H54 (cell line): ENCODE measurements around the gene STIP1.

Experiments
- DNase-seq: peaks from one replicate; pipeline ENCODE4 v3.0.0; 2011; ENCODE audit warnings: low spot score, mixed read lengths; ENCODE audit not compliant: insufficient read length
- FAIRE-seq: peaks from 3 replicates; lab custom pipeline; 2011; peaks lifted over from hg19 to GRCh38; lab: Jason Lieb, UNC
- POLR2A ChIP-seq: IDR thresholded peaks from 2 replicates; pipeline ENCODE4 v1.6.1; 2011; ENCODE audit warnings: low read depth, mild to moderate bottlenecking, low read length

Gene STIP1

DNA sequence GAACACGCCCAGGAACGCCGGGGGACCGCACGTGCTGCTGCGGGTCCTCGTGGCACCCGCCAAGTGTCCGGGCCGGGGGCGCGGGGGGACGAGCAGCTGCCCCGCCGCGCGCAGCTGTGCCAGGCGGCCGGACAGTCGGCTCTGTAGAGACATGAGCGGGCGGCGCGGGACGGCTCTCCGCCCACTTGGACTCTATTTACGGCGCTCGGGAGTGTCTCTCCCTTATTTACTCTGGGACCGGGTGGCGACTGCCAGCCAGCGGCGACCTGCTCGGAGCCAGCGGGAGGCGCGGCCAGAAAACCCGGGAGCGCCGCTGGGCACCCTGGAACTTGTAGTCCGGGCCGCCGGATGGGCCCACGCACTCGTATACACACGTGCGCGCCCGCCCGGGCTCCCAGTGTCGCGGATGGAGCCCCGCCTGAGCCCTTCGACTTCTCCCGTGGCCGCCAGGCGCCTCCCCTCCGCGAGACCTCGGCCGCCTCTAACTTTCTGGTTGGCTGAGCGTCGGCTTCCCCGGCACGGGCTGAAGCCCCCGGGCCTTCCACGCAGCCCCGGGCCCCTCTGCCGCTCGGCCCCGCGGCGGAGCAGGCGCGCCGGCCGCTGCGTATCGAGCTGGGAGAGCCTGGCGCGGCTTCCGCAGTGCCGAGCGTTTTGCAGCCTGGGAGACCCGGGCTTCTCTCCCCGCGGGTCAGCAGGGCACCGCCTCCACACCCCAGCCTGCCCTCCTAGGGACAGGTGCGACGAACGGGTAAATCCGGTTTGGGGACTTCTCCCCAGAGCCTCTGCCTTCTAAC lies 19.9 kb upstream of the STIP1 start, which contains the start of gene MACROD1:
Gene MACROD1, minus strand, starts transcription at position 272 of the 794 bp plus-strand sequence. Its CDS starts 119 bp downstream, at position 153.
- no peak for FAIRE-seq
- peak; percentile 33; the same call in 1 of the 2 replicates for TF ChIP-seq POLR2A
- peak; percentile 90 for DNase-seq

DNA sequence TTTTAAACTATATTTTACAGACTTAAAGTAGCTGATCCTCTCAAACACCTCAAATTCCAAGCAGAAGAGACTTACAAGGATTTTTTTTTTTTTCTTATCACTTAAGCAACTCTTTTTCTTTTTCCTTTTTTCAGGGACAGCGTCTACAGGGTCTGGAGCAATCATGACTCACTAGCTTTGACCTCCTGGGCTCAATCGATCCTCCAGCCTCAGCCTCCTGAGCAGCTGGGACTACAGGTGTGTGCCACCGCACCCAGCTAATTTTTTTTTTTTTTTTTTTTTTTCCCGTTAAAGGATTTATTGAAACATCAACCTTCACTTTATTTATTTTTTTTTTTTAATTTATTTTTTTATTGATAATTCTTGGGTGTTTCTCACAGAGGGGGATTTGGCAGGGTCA lies 15.6 kb upstream of the STIP1 start:
- FAIRE-seq (no peak), DNase-seq (no peak)
- TF ChIP-seq POLR2A: no peak

DNA sequence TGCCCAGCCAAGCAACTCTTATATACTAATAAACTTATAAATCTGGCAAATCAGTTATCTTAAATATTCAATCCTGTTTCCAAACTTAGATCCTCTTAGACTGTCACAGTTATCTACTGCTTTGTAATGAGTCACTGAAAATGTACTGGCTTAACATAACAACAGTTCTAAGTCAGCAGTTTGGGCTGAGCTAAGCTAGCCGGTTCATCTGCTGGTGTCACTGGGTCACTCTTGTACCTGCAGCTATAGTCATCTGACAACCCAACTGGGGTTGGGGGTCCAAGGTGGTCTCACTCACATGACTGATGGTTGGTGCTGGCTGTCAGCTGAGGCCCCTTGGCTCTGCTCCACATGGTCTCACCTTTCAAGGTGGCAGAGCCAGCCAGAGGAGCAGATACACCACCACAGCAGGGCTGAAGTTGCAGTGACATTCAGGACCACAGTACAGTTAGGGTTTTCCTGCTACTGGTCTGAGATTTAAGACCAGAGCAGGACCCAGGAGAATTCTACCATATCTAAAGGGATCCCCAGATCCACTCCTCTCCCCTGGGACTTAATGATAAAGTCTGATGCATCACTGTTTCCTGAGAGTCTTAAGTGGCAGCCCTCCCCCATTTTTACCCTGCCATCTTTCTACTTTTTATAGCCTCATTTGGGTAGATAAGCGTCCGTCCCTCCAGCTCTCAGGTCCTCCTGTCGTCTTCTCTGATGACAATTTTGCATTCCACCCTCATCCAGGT lies 12.2 kb upstream of the STIP1 start:
- DNase-seq: no peak
- no peak for FAIRE-seq
- no peak for TF ChIP-seq POLR2A

DNA sequence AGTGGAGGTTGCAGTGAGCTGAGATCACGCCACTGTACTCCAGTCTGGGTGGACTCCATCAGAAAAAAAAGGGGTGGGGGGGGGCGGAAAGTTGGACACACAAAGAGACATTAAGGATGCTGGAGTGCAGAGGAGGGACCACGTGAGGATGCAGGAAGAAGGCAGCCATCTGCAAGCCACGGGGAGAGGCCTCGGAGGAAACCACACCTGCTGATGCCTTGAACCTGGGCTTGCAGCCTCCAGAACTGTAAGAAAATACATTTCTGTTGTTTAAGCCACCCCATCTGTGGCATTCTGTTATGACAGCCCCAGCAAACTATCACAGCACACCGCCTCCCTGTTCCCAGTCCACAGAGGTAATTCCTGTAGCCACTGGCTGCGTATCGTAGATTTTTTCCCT lies 9.2 kb upstream of the STIP1 start:
- DNase-seq (no peak), FAIRE-seq (no peak)
- no peak for TF ChIP-seq POLR2A

DNA sequence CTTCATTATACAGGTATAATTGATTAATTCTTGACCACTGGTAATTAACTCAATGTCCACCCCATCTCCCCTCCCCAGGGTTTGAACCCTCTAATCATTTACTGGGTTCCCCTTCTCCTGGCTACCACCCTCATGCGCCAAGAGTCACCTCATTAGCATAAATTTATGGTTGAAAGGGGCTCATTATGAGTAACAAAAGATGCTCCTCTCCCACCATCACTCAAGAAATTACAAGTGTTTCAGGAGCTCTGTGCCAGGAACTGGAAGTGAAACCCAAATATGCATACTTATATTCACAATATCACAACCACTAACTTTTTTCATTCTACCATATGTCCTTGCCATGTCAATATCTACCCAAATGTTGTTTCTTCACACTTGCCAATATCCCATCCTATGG lies 7.8 kb upstream of the STIP1 start:
- no peak for TF ChIP-seq POLR2A
- no peak for DNase-seq
- no peak for FAIRE-seq

DNA sequence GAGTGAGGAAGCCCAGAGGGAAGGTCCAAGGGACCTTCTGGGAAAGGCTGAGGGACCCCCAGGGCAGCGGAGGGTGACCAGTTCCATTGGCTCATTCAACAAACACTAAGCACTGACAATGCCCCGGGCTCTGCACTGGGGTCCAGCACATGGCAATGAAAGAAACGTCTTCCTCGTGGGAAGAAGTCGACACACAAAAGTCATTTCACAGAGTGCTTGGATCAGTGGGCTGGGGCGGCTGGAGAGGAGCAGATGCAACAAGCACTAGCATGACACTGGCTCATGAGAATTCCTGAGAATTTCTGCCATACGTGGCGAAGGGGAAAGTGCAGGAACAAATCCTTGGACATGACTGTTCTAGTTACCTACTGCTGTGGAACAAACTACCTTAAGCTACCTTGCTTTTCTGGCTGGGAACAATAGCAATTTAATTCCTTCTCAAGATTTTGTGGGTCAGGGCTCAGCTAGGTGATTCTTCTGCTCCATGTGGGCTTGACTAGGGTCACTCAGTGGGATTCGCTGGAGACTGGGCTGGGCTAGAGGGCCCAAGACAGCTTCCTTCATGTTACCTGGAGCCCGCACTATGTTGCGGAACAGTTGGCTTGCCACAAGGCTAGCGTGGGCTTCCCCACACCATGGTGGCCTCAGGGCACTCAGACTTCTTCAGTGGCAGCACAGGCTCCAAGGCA lies 6.9 kb upstream of the STIP1 start:
- no peak for DNase-seq
- TF ChIP-seq POLR2A: no peak
- FAIRE-seq: no peak

DNA sequence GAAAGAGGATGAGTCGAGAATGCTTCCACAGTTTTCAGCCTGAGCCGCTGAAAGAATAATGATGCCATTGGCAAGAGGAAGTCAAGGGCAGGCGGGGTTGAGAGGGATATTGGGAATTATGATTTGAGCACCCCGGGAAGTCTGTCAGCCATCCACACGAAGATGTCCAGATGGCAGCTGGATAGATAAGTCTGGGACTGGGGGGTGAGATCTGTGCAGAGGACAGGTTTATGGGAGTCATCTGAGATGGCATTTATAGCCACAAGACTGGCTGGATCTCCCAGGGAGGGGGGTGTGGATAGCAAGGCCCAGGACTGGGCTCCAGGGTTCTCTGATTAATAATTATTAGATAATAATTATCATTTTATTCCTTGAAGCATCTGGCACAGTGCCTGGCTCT lies 5.1 kb upstream of the STIP1 start:
- TF ChIP-seq POLR2A: no peak
- FAIRE-seq (no peak), DNase-seq (no peak)

DNA sequence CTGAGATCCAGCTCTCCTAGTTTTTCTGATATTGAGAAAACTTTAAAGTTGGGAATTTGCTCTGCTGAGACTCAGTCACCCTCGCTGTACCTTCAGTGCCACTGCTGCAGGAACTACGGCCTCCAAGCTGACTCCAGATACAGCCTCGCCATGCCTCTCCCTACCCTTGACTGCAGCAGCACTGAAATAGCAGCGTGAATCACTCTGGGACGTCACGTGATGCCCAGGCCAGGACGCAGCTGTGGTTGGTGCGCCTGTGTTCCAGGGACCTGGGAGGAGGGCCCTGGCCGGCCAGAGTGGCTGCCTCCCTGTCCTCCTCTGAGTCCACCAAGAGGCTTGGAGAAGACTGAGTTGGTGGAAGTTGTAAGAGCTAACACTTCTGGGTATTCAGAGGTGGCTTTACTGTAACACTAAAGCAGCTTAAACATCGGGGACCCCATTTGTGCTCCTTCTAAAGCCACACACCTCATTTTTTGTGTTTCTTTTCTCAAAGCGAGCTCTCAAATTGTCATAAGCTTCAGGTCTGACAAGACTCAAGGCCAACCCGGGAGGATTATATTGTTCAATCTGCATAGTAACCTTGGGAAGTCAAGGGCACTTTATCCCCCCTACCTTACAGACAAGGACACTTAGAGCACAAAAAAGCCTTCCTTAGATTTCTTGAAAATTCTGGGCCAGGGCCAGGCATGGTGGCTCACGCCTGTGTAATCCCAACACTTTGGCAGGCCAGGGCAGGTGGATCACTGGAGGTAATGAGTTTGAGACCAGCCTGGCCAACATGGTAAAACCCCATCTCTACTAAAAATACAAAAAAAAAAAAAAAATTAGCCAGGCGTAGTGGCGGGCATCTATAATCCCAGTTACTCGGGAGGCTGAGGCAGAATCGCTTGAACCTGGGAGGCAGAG lies 4.2 kb upstream of the STIP1 start:
- peak; percentile 93 for TF ChIP-seq POLR2A
- FAIRE-seq: peak; percentile 27
- DNase-seq: peak; percentile 91

DNA sequence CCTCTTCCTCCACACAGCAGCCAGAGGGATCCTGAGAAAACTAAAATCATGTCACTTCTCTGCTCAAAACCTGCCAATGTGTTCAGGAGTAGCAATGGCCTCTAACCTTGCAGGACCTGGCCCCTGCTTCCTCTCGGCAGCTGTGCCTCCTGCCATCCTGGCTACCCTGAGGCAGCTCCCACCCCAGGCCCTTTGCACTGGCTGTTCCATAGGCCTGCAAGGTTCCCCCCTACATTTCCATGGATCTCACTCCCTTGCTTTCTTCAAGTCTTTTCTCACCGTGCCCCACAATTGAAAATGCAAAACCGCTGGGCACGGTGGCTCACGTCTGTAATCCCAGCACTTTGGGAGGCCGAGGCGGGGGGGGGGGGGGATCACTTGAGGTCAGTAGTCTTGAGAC lies 2.1 kb upstream of the STIP1 start:
- no peak for FAIRE-seq
- DNase-seq: no peak
- no peak for TF ChIP-seq POLR2A

DNA sequence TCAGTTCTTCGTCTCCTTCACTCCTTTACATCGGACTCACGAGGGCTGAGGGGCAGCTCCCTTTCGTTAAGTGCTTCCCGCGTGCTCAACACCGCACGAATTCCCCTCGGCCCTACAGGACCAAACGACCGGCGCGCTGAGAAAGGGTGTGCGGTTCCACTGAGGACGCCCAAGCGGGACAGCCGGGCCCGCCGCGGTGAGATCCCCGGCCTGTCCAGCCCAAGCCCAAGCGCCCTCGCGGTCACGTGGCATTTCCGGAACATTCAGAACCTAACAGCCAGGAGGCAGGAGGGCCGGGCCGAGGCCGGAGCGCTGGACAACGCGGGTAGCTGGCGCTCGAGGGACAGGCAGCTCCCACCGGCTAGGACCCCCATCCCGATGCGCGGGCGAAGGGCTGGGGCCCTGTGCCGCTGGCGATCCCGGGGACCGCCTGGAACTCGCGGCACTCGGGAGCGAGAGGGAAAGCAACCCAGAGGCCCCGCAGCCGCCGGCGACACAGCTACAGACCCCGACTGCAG lies 737 bp upstream of the STIP1 start:
- DNase-seq: no peak
- FAIRE-seq: no peak
- TF ChIP-seq POLR2A: peak; percentile 98

DNA sequence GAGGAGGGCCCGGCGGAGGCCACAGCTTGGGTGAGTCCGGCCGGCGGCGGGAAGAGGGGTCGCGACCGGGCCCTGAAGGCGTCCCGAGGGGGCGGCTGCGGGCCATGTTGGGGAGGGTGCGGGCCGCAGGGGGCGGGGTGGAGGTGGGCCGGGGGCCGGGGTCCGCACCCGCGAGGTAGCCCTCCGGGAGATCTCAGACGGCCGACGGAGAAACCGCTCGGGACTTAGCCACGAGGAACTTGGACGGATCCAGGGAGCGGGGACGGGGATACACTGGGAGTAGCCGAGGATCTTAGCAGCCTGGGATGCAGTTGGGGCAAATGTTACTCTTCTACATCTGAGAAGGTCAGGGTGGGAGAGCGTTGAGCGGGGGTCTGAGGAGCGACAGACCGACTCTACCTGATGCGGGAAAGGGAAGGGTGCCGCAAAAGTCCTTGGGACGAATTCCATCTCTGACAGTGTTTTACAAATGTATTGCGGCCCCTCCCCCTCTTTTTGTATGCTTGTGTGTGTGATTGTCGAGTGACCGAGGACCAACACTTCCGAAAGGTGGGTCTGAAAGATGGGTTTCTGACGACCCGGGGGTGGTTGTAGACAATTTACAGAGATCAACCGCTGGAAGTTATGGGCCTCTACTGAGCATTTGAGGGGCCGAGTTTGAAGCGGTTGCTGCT lies 658 bp downstream of the STIP1 start:
- DNase-seq: no peak
- no peak for TF ChIP-seq POLR2A
- no peak for FAIRE-seq

DNA sequence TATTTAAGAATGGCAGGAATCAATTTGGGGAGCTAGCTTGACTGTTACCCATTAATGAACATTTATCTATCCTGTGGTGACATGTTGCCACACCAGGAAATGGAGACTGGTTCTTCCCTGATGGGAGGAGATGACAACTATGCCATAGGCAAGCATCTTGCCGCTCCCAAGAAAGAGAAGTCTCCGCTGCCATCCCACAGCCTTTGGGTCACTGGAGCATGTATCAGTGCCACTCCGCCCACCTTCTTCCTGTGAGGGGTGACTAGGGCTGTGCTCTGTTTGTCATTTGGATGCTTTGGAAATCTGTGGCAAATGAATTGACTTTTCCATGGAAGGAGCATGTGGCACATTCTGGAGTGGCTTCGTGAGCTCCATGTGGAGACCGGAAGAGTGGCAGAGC lies 6.5 kb downstream of the STIP1 start:
- no peak for TF ChIP-seq POLR2A

DNA sequence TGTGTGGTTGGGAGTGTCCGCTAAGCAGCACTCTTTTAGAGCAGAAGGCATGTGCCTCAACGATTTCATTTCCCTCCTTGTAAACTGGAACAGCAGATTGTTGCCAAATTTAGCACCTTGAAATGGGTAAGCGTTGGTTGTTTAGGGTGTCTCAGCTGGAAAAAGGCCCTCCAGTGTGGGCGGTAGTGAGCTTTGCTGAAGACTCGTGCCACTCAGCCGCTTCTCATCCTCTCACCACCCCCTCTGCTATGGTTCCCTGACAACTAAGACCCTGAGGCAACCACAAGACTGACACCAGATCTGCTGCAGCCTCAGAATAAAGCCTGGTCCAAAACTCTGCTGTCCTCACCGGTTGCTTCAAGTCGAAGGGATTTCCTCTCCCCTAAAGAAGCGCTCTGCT lies 10.7 kb downstream of the STIP1 start:
- FAIRE-seq: no peak
- TF ChIP-seq POLR2A: no peak
- DNase-seq: no peak

More for the DNA sequence above, 6.5 kb downstream of the STIP1 start:
- FAIRE-seq (no peak), DNase-seq (no peak)
